ENCODE results near the gene PPIP5K1.

Gene PPIP5K1

GRCh38 chr15:43552986-43553385 lies 37.0 kb downstream of the PPIP5K1 start:
- H3K4me3 ChIP-seq (ENCODE audit: low read depth, low read length) = no peak overlapping the region
- DNase-seq (ENCODE audit: low read depth) = no peak
- no peak for TF ChIP-seq CTCF (IDR thresholded peaks at IDR 0.05; ENCODE audit: control insufficient read depth, extremely low read depth, insufficient read depth)

GRCh38 chr15:43552256-43552655 lies 37.8 kb downstream of the PPIP5K1 start:
- no peak overlapping the region for H3K4me3 ChIP-seq (ENCODE audit: low read depth, low read length)
- TF ChIP-seq CTCF (IDR thresholded peaks at IDR 0.05; ENCODE audit: control insufficient read depth, extremely low read depth, insufficient read depth) = no peak
- DNase-seq (ENCODE audit: low read depth) = no peak

GRCh38 chr15:43550527-43551363 lies 39.3 kb downstream of the PPIP5K1 start:
- DNase-seq (ENCODE audit: low read depth) = no peak
- no peak overlapping the region for H3K4me3 ChIP-seq (ENCODE audit: low read depth, low read length)
- TF ChIP-seq CTCF (IDR thresholded peaks at IDR 0.05; ENCODE audit: control insufficient read depth, extremely low read depth, insufficient read depth) = no peak

GRCh38 chr15:43547539-43547938 lies 42.5 kb downstream of the PPIP5K1 start:
- no peak for DNase-seq (ENCODE audit: low read depth)
- no peak overlapping the region for H3K4me3 ChIP-seq (ENCODE audit: low read depth, low read length)
- no peak for TF ChIP-seq CTCF (IDR thresholded peaks at IDR 0.05; ENCODE audit: control insufficient read depth, extremely low read depth, insufficient read depth)

GRCh38 chr15:43545426-43545825 lies 44.6 kb downstream of the PPIP5K1 start:
- no peak for TF ChIP-seq CTCF (IDR thresholded peaks at IDR 0.05; ENCODE audit: control insufficient read depth, extremely low read depth, insufficient read depth)
- H3K4me3 ChIP-seq (ENCODE audit: low read depth, low read length) = no peak overlapping the region
- DNase-seq (ENCODE audit: low read depth) = no peak

- H3K4me3 ChIP-seq (ENCODE audit: low read depth, low read length) = no peak overlapping the region
- DNase-seq (ENCODE audit: low read depth) = no peak
- no peak for TF ChIP-seq CTCF (IDR thresholded peaks at IDR 0.05; ENCODE audit: control insufficient read depth, extremely low read depth, insufficient read depth)
Observed at GRCh38 chr15:43544266-43544665, 45.7 kb downstream of the PPIP5K1 start.

GRCh38 chr15:43541785-43542184 lies 48.2 kb downstream of the PPIP5K1 start:
- TF ChIP-seq CTCF (IDR thresholded peaks at IDR 0.05; ENCODE audit: control insufficient read depth, extremely low read depth, insufficient read depth) = no peak
- DNase-seq (ENCODE audit: low read depth) = no peak
- H3K4me3 ChIP-seq (ENCODE audit: low read depth, low read length) = no peak overlapping the region

Data from LNCaP clone FGC (cell line).